Smooth muscle cell (in vitro differentiated cells): ENCODE measurements around the gene PRKCA. TPM values are rescaled to one million over a fixed set of nuclear protein-coding genes. Genes with fewer than 3 reads are reported as not detected.

ENCODE experiments used
- DNase-seq: peaks from one replicate; lab custom pipeline; 2025; ENCODE audit not compliant: unreplicated experiment; lab: John Stamatoyannopoulos, UW
- H2AFZ ChIP-seq: fragments of 200-600 bp; sonication (generic); 2 replicates; pipeline ENCODE4 v1.6.0; 2016; ENCODE audit warnings: antibody characterized with exemption, low read depth, mild to moderate bottlenecking
- H3F3A ChIP-seq: fragments of 200-600 bp; sonication (generic); 2 replicates; pipeline ENCODE4 v1.6.0; 2017; ENCODE audit warnings: antibody characterized with exemption, low read depth
- H3K27ac ChIP-seq: fragments of 200-600 bp; sonication (generic); 2 replicates; pipeline ENCODE4 v1.5.1; 2016; ENCODE audit warnings: low read depth, mild to moderate bottlenecking
- H3K27me3 ChIP-seq: fragments of 200-600 bp; sonication (generic); 2 replicates; pipeline ENCODE4 v1.6.1; 2016; ENCODE audit warnings: low read depth, mild to moderate bottlenecking
- H3K36me3 ChIP-seq: fragments of 200-600 bp; sonication (generic); 2 replicates; pipeline ENCODE4 v1.5.1; 2016; ENCODE audit warnings: low read depth
- H3K4me1 ChIP-seq: fragments of 200-600 bp; sonication (generic); 2 replicates; pipeline ENCODE4 v1.5.1; 2016; ENCODE audit warnings: low read depth
- H3K4me2 ChIP-seq: fragments of 200-600 bp; sonication (generic); 2 replicates; pipeline ENCODE4 v1.6.0; 2016; ENCODE audit warnings: mild to moderate bottlenecking
- H3K4me3 ChIP-seq: fragments of 200-600 bp; sonication (generic); 2 replicates; pipeline ENCODE4 v1.5.1; 2016; ENCODE audit warnings: mild to moderate bottlenecking
- H3K79me2 ChIP-seq: fragments of 200-600 bp; sonication (generic); 2 replicates; pipeline ENCODE4 v1.6.0; 2016; ENCODE audit warnings: low read depth, mild to moderate bottlenecking
- H3K9ac ChIP-seq: fragments of 200-600 bp; sonication (generic); 2 replicates; pipeline ENCODE4 v1.6.0; 2016; ENCODE audit warnings: low read depth
- H3K9me3 ChIP-seq: fragments of 200-600 bp; sonication (generic); replicated peaks from 2 replicates; pipeline ENCODE4 v1.5.1; 2016; ENCODE audit warnings: low read depth
- H4K20me1 ChIP-seq: fragments of 200-600 bp; sonication (generic); 2 replicates; pipeline ENCODE4 v1.6.0; 2016; ENCODE audit warnings: low read depth
- CTCF ChIP-seq: fragments of 200-600 bp; sonication (generic); IDR thresholded peaks from 2 replicates; pipeline ENCODE4 v1.5.1; 2017; ENCODE audit warnings: borderline replicate concordance, mild to moderate bottlenecking, antibody characterized with exemption; ENCODE audit not compliant: insufficient read depth, poor library complexity, severe bottlenecking
- WGBS: methylation state at CpG from one replicate; pipeline ENCODE4 v1.1.7; 2016; ENCODE audit warnings: low lambda C conversion rate; 5-methylcytosine and 5-hydroxymethylcytosine counted together
- polyA plus RNA-seq: library from polyadenylated mRNA; unstranded; fragments of >200 nt; fragmentation: Nextera tagmentation; extraction: Ambion mirVana; gene quantifications from 2 replicates; pipeline ENCODE4 v1.2.1, GENCODE V29; 2016
- total RNA-seq: library from RNA; depleted of rRNA; stranded (reverse); fragments of >200 nt; gene quantifications from 2 replicates; pipeline ENCODE4 v1.2.3, GENCODE V29; 2014

PRKCA gene
- total and polyA plus RNA-seq, 2 experiments from 2014 or later = 0.78 to 7.1 TPM

- H3K4me2 ChIP-seq = no peak overlapping the region
- H3K9me3 ChIP-seq = no peaks in the 10 kb centered on the region
- no peak for DNase-seq
- H3K79me2 ChIP-seq = no peaks in the 10 kb centered on the region
- no peaks in the 10 kb centered on the region for H3K36me3 ChIP-seq
- no peak for TF ChIP-seq CTCF
- no peaks in the 10 kb centered on the region for H3K4me1 ChIP-seq
- H2AFZ ChIP-seq = no peak overlapping the region
- H4K20me1 ChIP-seq = no peaks in the 10 kb centered on the region
- H3K4me3 ChIP-seq = no peak overlapping the region
- WGBS = 84% methylated on average over 14 of the region's 14 CpGs
- no peaks in the 10 kb centered on the region for H3F3A ChIP-seq
- H3K27me3 ChIP-seq = no peaks in the 10 kb centered on the region
- H3K27ac ChIP-seq = no peak overlapping the region
- H3K9ac ChIP-seq = no peak overlapping the region
These were observed 145.7 kb downstream of the PRKCA start for GRCh38 chr17:66448026-66448639.

GRCh38 chr17:66449418-66449977, 147.1 kb downstream of the PRKCA start:
- Histone ChIP-seq H3K27me3 (no peaks in the 10 kb centered on the region), H3F3A (no peaks in the 10 kb centered on the region), H3K9ac (no peak overlapping the region), H3K79me2 (no peaks in the 10 kb centered on the region), H4K20me1 (no peaks in the 10 kb centered on the region), H3K9me3 (no peaks in the 10 kb centered on the region), H3K36me3 (no peaks in the 10 kb centered on the region), H2AFZ (no peak overlapping the region), H3K27ac (no peak overlapping the region), H3K4me3 (no peak overlapping the region), H3K4me1 (no peaks in the 10 kb centered on the region), H3K4me2 (no peak overlapping the region)
- 63% methylated on average over 8 of the region's 8 CpGs for WGBS
- no peak for DNase-seq
- TF ChIP-seq CTCF = no peak

GRCh38 chr17:66450008-66450851, 147.8 kb downstream of the PRKCA start:
- H3K9me3 ChIP-seq = no peaks in the 10 kb centered on the region
- no peak overlapping the region for H3K4me3 ChIP-seq
- no peak for TF ChIP-seq CTCF
- no peaks in the 10 kb centered on the region for H3K36me3 ChIP-seq
- no peaks in the 10 kb centered on the region for H3K4me1 ChIP-seq
- H3F3A ChIP-seq = no peaks in the 10 kb centered on the region
- H3K27ac ChIP-seq = no peak overlapping the region
- no peak overlapping the region for H2AFZ ChIP-seq
- no peaks in the 10 kb centered on the region for H4K20me1 ChIP-seq
- no peak for DNase-seq
- no peaks in the 10 kb centered on the region for H3K27me3 ChIP-seq
- H3K4me2 ChIP-seq = no peak overlapping the region
- WGBS = 86% methylated on average over 12 of the region's 12 CpGs
- no peaks in the 10 kb centered on the region for H3K79me2 ChIP-seq
- no peak overlapping the region for H3K9ac ChIP-seq
